ENCODE results near the gene TPTE.
"Not testable (repeated sequence)": the region's sequence is repeated elsewhere in the genome, so short reads cannot be mapped to it uniquely, and the experiment has no call there.

GRCh38 chr21:10471999-10472398 lies 49.4 kb upstream of the TPTE start:
- not testable (repeated sequence) for TF ChIP-seq ETS1 (IDR thresholded peaks at IDR 0.05); POLR2AphosphoS5 (IDR thresholded peaks at IDR 0.05; ENCODE audit: low read depth); REST (IDR thresholded peaks at IDR 0.05; ENCODE audit: unreplicated experiment); CTCF (conservative IDR thresholded peaks at IDR 0.05; ENCODE audit: low read depth in 2 of 2); EZH2 (IDR thresholded peaks at IDR 0.05; ENCODE audit: low read depth, unreplicated experiment); EZH2phosphoT487 (IDR thresholded peaks at IDR 0.05; ENCODE audit: unreplicated experiment); STAT1 (IDR thresholded peaks at IDR 0.05; ENCODE audit: unreplicated experiment); ZNF462 (CRISPR knock-in tag; IDR thresholded peaks at IDR 0.05); ZNF114 (CRISPR knock-in tag; IDR thresholded peaks at IDR 0.05); CREB1 (CRISPR knock-in tag; IDR thresholded peaks at IDR 0.05; ENCODE audit: low read depth)
